ENCODE results near the gene HSD17B14.

- TF ChIP-seq EP300 (IDR thresholded peaks at IDR 0.05) (no peak), POLR2A (IDR thresholded peaks at IDR 0.05) (no peak), POLR2AphosphoS5 (IDR thresholded peaks at IDR 0.05) (peak in 1 of 2 donors; percentile 40)
These were observed 32.0 kb upstream of the HSD17B14 start, which contains the start of gene PLEKHA4 for GRCh38 chr19:48868114-48868886.

Measured in upper lobe of left lung (tissue), 4 donors.